Ascending aorta (tissue), 2 donors: ENCODE measurements around the gene RHCE. TPM values are rescaled to one million over a fixed set of nuclear protein-coding genes. Genes with fewer than 3 reads are reported as not detected.

Source experiments
- DNase-seq, 2 donors: peaks; one replicate each; pipeline ENCODE4 v3.0.0-alpha.2; 2019; ENCODE audit warnings: low spot score in 2 of 2
- H3K27ac ChIP-seq, 2 donors: fragments of 200-600 bp; sonication (generic); one replicate each; pipeline ENCODE4 v1.5.1; 2016 to 2017; ENCODE audit warnings: mild to moderate bottlenecking in 1 of 2
- H3K27me3 ChIP-seq: fragments of 200-600 bp; sonication (generic); one replicate; pipeline ENCODE4 v1.5.1; 2017
- H3K36me3 ChIP-seq, 2 donors: fragments of 200-600 bp; sonication (generic); one replicate each; pipeline ENCODE4 v1.5.1; 2016
- H3K4me1 ChIP-seq, 2 donors: fragments of 200-600 bp; sonication (generic); one replicate each; pipeline ENCODE4 v1.5.1; 2016 to 2017; ENCODE audit warnings: mild to moderate bottlenecking in 1 of 2
- H3K4me3 ChIP-seq, 2 donors: fragments of 200-600 bp; sonication (generic); one replicate each; pipeline ENCODE4 v1.5.1; 2016 to 2017; ENCODE audit warnings: mild to moderate bottlenecking in 1 of 2
- H3K9me3 ChIP-seq, 2 donors: fragments of 200-600 bp; sonication (generic); one replicate each; pipeline ENCODE4 v1.5.1; 2016
- CTCF ChIP-seq, 3 experiments: fragments of 200-600 bp in 2 of 3; fragments of 450-650 bp in 1 of 3; sonication (generic) in 2 of 3; IDR thresholded peaks; one replicate each; pipeline ENCODE4 v1.5.1; 2016 to 2019; ENCODE audit warnings: antibody characterized with exemption in 3 of 3, mild to moderate bottlenecking in 1 of 3, moderate library complexity in 1 of 3
- intact Hi-C: fragments of 100-400 bp; cut with DNase I; formaldehyde crosslinking; loops from one replicate; pipeline ENCODE4 v1.15.1; 2023
- total RNA-seq: library from RNA; depleted of rRNA; stranded (reverse); fragments of >200 nt; gene quantifications from one replicate; pipeline ENCODE4 v1.1.0, GENCODE V29; 2016

The RHCE gene
- total RNA-seq, 1 donor from 2014 or later: not detected

DNA sequence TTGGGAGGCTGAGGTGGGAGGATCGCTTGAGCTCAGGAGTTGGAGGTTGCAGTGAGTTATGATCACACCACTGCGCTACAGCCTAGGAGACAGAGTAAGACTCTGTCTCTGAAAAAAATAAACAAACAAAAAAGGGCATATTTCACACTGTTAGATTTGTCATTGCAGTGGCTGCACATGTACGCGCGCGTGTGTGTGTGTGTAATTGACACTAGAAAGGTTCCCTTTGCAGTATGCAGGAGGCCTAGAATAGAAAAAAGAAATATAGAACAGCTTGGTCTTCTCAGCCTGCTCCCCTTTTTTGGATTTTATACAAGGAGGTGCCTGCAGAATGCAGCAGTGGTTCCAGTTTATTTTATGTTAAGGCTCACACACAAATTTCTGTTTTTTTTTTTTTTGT is 18.7 kb upstream of the RHCE start:
- no peaks in the 10 kb centered on the region for H3K36me3 ChIP-seq
- no peak overlapping the region for H3K4me3 ChIP-seq
- H3K4me1 ChIP-seq: peaks cover 0 to 21% of the 10 kb centered on the region in 2 donors
- no peaks in the 10 kb centered on the region for H3K9me3 ChIP-seq
- intact Hi-C loops: no loop called here
- DNase-seq: no peak
- no peaks in the 10 kb centered on the region for H3K27me3 ChIP-seq
- H3K27ac ChIP-seq: no peak overlapping the region
- TF ChIP-seq CTCF (IDR thresholded peaks at IDR 0.05): no peak

DNA sequence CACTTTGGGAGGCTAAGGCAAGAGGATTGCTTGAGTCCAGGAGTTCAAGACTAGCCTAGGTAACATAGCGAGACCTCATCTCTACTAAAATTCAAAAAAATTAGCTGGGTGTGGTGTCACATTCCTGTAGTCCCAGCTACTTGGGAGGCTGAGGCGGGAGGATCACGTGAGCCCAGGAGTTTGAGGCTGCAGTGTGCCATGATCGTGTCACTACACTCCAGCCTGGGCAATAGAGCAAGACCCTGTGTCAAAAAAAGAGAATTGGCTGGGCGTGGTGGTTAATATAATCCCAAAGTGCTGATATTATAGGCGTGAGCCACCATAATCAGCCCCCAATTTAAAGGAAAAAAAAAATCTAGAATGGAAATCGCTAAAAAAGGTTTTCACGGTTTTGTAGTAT is 17.0 kb upstream of the RHCE start:
- no peaks in the 10 kb centered on the region for H3K9me3 ChIP-seq
- no peak for TF ChIP-seq CTCF (IDR thresholded peaks at IDR 0.05)
- H3K27me3 ChIP-seq: no peaks in the 10 kb centered on the region
- H3K36me3 ChIP-seq: no peaks in the 10 kb centered on the region
- H3K27ac ChIP-seq: no peak overlapping the region
- no peak for DNase-seq
- H3K4me1 ChIP-seq: peaks cover 4 to 23% of the 10 kb centered on the region in 2 donors
- H3K4me3 ChIP-seq: no peak overlapping the region
- intact Hi-C loops: no loop called here

- Histone ChIP-seq H3K4me3 (no peak overlapping the region), H3K4me1 (peaks cover 4 to 20% of the 10 kb centered on the region in 2 donors), H3K27me3 (no peaks in the 10 kb centered on the region), H3K27ac (peak overlapping the region in 1 of 2 donors; percentile 38), H3K9me3 (no peaks in the 10 kb centered on the region), H3K36me3 (no peaks in the 10 kb centered on the region)
- DNase-seq: no peak
- intact Hi-C loops: no loop called here
- no peak for TF ChIP-seq CTCF (IDR thresholded peaks at IDR 0.05)
Measured at GRCh38 chr1:25435397-25436108, 14.9 kb upstream of the RHCE start.

GRCh38 chr1:25433389-25434186 is 13.0 kb upstream of the RHCE start:
- Histone ChIP-seq H3K9me3 (no peaks in the 10 kb centered on the region), H3K36me3 (no peaks in the 10 kb centered on the region), H3K4me3 (peak overlapping the region in 1 of 2 donors; percentile 99), H3K4me1 (peaks cover 4 to 26% of the 10 kb centered on the region in 2 donors), H3K27ac (peak overlapping the region; percentile 11 to 23), H3K27me3 (no peaks in the 10 kb centered on the region)
- DNase-seq: no peak
- TF ChIP-seq CTCF (IDR thresholded peaks at IDR 0.05): no peak
- intact Hi-C loops: loop anchor here (5.0 kb wide), 1 partner anchor 186 kb away; the partner anchor contains the start of gene RSRP1

- no peak for DNase-seq
- Histone ChIP-seq H3K9me3 (no peaks in the 10 kb centered on the region), H3K27ac (peak overlapping the region in 1 of 2 donors; percentile 23), H3K36me3 (no peaks in the 10 kb centered on the region), H3K27me3 (no peaks in the 10 kb centered on the region), H3K4me1 (peaks cover 4 to 26% of the 10 kb centered on the region in 2 donors), H3K4me3 (peak overlapping the region; percentile 97 to 99)
- TF ChIP-seq CTCF (IDR thresholded peaks at IDR 0.05): no peak
- intact Hi-C loops: loop anchor here (5.0 kb wide), 1 partner anchor 186 kb away; the partner anchor contains the start of gene RSRP1
Measured at GRCh38 chr1:25432749-25433388, 12.2 kb upstream of the RHCE start.
